Esophagus mucosa (tissue), 1 donor: ENCODE measurements around the gene RINL. TPM values are rescaled to one million over a fixed set of nuclear protein-coding genes. Genes with fewer than 3 reads are reported as not detected.
"Not testable (repeated sequence)": the region's sequence is repeated elsewhere in the genome, so short reads cannot be mapped to it uniquely, and the experiment has no call there.

Experiments
- ATAC-seq: fragments of 200-7000 bp; cut with Tn5 transposase; one replicate; pipeline ENCODE4 v1.9.1; 2020
- total RNA-seq: library from RNA; stranded (reverse); gene quantifications from one replicate; pipeline ENCODE4 v1.2.4, GENCODE V29; 2023
- donor health status: DM: yes; HTN: yes; CAD: no.

The RINL gene
- total RNA-seq, 1 donor from 2014 or later = 7.6 TPM

DNA sequence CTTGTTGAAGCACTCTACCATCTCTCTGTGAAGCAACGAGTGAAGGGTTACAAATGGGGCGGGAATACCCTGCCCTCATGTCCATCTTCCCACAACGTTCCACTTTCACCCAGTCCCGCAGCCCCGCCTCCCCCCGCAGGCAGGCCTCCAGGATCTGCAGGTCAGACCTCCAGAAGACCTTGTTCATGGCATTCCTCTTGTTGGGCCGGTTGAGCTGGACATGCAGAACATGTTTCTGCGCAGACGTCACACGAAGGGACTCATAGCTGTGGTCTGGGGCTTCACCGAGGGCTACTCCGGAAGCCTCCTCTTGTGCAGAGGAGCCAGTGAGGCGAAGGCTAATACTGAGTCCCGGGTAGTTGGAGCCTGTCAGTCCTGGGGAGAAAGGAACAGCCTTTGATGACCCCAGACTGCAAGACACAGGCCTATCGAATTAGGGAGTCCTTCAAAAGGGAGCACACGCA is 46.9 kb downstream of the RINL start:
- peak; percentile 79 for ATAC-seq

- ATAC-seq = no peak
These were observed 47.9 kb downstream of the RINL start for GRCh38 chr19:38830039-38830733.

- ATAC-seq = not testable (repeated sequence)
These were observed 48.9 kb downstream of the RINL start for GRCh38 chr19:38829203-38829602.

- no peak for ATAC-seq
These were observed 51.1 kb downstream of the RINL start for GRCh38 chr19:38826856-38827551.

DNA sequence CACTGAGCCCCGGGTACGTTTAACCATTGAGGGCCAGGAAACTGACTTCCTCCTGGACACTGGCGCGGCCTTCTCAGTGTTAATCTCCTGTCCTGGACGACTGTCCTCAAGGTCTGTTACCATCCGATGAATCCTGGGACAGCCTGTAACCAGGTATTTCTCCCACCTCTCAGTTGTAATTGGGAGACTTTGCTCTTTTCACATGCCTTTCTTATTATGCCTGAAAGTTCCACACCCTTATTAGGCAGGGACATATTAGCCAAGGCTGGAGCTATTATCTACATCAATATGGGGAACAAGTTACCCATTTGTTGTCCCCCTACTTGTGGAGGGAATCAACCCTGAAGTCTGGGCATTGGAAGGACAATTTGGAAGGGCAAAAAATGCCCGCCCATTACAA is 52.1 kb downstream of the RINL start:
- ATAC-seq = not testable (repeated sequence)

GRCh38 chr19:38821230-38821825 is 56.7 kb downstream of the RINL start:
- ATAC-seq = not testable (repeated sequence)

DNA sequence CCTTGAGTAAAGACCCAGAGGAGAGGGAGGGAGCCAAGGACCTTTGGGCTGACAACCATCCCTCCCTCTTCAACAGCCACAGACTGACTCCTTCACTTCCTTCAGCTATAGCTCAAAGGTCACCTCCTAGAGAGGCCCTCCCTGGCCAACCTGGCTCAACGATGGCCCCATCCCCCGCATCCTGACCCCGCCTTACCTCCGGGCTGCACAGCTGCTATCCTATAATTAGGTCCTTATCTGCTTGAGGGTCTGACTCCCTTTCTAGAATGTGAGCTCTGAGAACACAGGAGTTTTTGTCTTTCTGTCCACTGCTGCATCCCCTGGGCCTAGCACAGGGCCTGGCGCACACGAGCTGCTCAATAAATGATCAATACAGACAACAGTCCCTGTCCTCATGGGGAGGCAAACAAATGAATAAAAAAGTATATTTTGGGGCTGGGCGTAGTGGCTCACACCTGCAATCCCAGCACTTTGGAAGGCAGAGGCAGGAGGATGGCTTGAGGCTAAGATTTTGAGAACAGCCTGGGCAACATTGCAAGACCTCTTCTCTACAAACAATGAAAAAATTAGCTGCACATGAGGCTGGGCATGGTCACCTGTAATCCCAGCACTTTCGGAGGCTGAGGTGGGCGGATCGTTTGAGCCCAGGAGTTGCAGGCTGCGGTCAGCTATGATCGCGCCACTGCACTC is 58.7 kb downstream of the RINL start:
- no peak for ATAC-seq

Other genes with a start within 250 kb of the RINL start
- gene ACTN4, start 230.6 kb downstream of the RINL start, total RNA-seq = 455 TPM
- 2.2 TPM for gene CAPN12, start 133.8 kb downstream of the RINL start, total RNA-seq
- 684 TPM for gene LGALS7, start 104.8 kb downstream of the RINL start, total RNA-seq
- gene LGALS7B, start 89.1 kb downstream of the RINL start, total RNA-seq = 886 TPM
- gene LGALS4, start 65.3 kb downstream of the RINL start, total RNA-seq = 0.40 TPM
- gene ECH1, start 46.5 kb downstream of the RINL start, total RNA-seq = 182 TPM
- gene HNRNPL, start 28.3 kb downstream of the RINL start, total RNA-seq = 236 TPM
- 40.3 TPM for gene SIRT2, start 21.3 kb upstream of the RINL start, total RNA-seq
- 21.4 TPM for gene NFKBIB, start 21.7 kb upstream of the RINL start, total RNA-seq
- gene CCER2, start 33.9 kb upstream of the RINL start, total RNA-seq = 1.4 TPM
- 24.1 TPM for gene SARS2, start 52.5 kb upstream of the RINL start, total RNA-seq
- gene MRPS12, start 52.7 kb upstream of the RINL start, total RNA-seq = 60.4 TPM
- 4.7 TPM for gene FBXO17, start 97.5 kb upstream of the RINL start, total RNA-seq
- 41.9 TPM for gene FBXO27, start 154.3 kb upstream of the RINL start, total RNA-seq
- 0.32 TPM for gene ACP7, start 206.1 kb upstream of the RINL start, total RNA-seq
- 40.8 TPM for gene PAK4, start 247.5 kb upstream of the RINL start, total RNA-seq